Sigmoid colon (tissue), 4 donors: ENCODE results near the gene ARHGAP11A.

ENCODE experiments used
- CTCF ChIP-seq, 4 experiments: fragments of 450-650 bp in 3 of 4; fragments of 200-600 bp in 1 of 4; IDR thresholded peaks; one replicate each; pipeline ENCODE4 v1.5.1; 2016 to 2019; ENCODE audit warnings: antibody characterized with exemption in 4 of 4, mild to moderate bottlenecking in 3 of 4, moderate library complexity in 2 of 4
- EP300 ChIP-seq, 4 donors: sonication (generic); formaldehyde crosslinking; IDR thresholded peaks; one replicate each; pipeline ENCODE4 v1.6.1; 2017; ENCODE audit warnings: antibody characterized with exemption in 4 of 4
- POLR2A ChIP-seq, 2 donors: fragments of 450-650 bp; IDR thresholded peaks; one replicate each; pipeline ENCODE4 v1.6.1; 2016; ENCODE audit warnings: antibody characterized with exemption in 2 of 2, mild to moderate bottlenecking in 2 of 2, moderate library complexity in 2 of 2
- POLR2AphosphoS5 ChIP-seq, 4 donors: sonication (generic); formaldehyde crosslinking; IDR thresholded peaks; one replicate each; pipeline ENCODE4 v1.6.1; 2017; ENCODE audit warnings: antibody characterized with exemption in 4 of 4

GRCh38 chr15:32677238-32677750 lies 62.0 kb downstream of the ARHGAP11A start:
- no peak for TF ChIP-seq POLR2A (IDR thresholded peaks at IDR 0.05)
- no peak for TF ChIP-seq CTCF (IDR thresholded peaks at IDR 0.05)
- no peak for TF ChIP-seq EP300 (IDR thresholded peaks at IDR 0.05)
- no peak for TF ChIP-seq POLR2AphosphoS5 (IDR thresholded peaks at IDR 0.05)
